ENCODE measurements around the gene HSPA9.
A peak's percentile ranks its signal among the peaks of the same experiment; 100 is the strongest.

Gene HSPA9

GRCh38 chr5:138542180-138542955 is 32.8 kb downstream of the HSPA9 start:
- H3K4me3 ChIP-seq (replicated peaks; ENCODE audit: low read depth, low read length): peak overlapping the region; percentile 89
- no peak for DNase-seq (ENCODE audit: low read depth)
- TF ChIP-seq CTCF (IDR thresholded peaks at IDR 0.05; ENCODE audit: low read length, missing control alignments): no peak

GRCh38 chr5:138541511-138542179 is 33.6 kb downstream of the HSPA9 start:
- DNase-seq (ENCODE audit: low read depth): no peak
- no peak for TF ChIP-seq CTCF (IDR thresholded peaks at IDR 0.05; ENCODE audit: low read length, missing control alignments)
- H3K4me3 ChIP-seq (replicated peaks; ENCODE audit: low read depth, low read length): peak overlapping the region; percentile 89

GRCh38 chr5:138539791-138540190 is 35.4 kb downstream of the HSPA9 start:
- no peak overlapping the region for H3K4me3 ChIP-seq (replicated peaks; ENCODE audit: low read depth, low read length)
- DNase-seq (ENCODE audit: low read depth): no peak
- TF ChIP-seq CTCF (IDR thresholded peaks at IDR 0.05; ENCODE audit: low read length, missing control alignments): no peak

GRCh38 chr5:138538943-138539627 is 36.1 kb downstream of the HSPA9 start:
- TF ChIP-seq CTCF (IDR thresholded peaks at IDR 0.05; ENCODE audit: low read length, missing control alignments): no peak
- no peak overlapping the region for H3K4me3 ChIP-seq (replicated peaks; ENCODE audit: low read depth, low read length)
- DNase-seq (ENCODE audit: low read depth): no peak

GRCh38 chr5:138536665-138537315 is 38.4 kb downstream of the HSPA9 start:
- H3K4me3 ChIP-seq (replicated peaks; ENCODE audit: low read depth, low read length): no peak overlapping the region
- no peak for DNase-seq (ENCODE audit: low read depth)
- TF ChIP-seq CTCF (IDR thresholded peaks at IDR 0.05; ENCODE audit: low read length, missing control alignments): peak; percentile 54

GRCh38 chr5:138536215-138536614 is 39.0 kb downstream of the HSPA9 start:
- H3K4me3 ChIP-seq (replicated peaks; ENCODE audit: low read depth, low read length): no peak overlapping the region
- TF ChIP-seq CTCF (IDR thresholded peaks at IDR 0.05; ENCODE audit: low read length, missing control alignments): no peak
- DNase-seq (ENCODE audit: low read depth): no peak
